Pulmonary artery endothelial cell (primary cell): ENCODE results near the gene TMEM132A. TPM values are rescaled to one million over a fixed set of nuclear protein-coding genes. Genes with fewer than 3 reads are reported as not detected.

Experiments used
- DNase-seq: peaks from one replicate; pipeline ENCODE4 v3.0.0-alpha.2; 2011; ENCODE audit warnings: low read depth, low spot score
- total RNA-seq: library from RNA; depleted of rRNA; stranded (reverse); fragments of >200 nt; gene quantifications from 2 replicates; pipeline ENCODE4 v1.2.3, GENCODE V29; 2014

Gene TMEM132A
- total RNA-seq, 1 donor from 2014 or later, result 62.6 TPM

DNA sequence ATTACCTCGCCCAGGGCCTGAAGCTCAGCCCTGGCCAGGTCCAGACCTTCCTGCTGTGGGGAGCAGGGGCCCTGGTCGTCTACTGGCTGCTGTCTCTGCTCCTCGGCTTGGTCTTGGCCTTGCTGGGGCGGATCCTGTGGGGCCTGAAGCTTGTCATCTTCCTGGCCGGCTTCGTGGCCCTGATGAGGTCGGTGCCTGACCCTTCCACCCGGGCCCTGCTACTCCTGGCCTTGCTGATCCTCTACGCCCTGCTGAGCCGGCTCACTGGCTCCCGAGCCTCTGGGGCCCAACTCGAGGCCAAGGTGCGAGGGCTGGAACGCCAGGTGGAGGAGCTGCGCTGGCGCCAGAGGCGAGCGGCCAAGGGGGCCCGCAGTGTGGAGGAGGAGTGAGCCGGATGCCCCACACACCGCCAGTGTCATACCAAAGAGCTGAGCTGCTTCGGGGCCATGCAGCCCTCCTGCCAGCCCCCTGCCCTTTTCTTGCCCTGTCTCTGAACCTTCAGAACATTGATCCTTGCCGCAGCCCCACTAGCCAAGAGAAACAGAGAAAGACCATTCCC is 2.4 kb upstream of the TMEM132A start:
- DNase-seq, result no peak

GRCh38 chr11:60922906-60923305 is 1.4 kb upstream of the TMEM132A start:
- DNase-seq, result no peak

DNA sequence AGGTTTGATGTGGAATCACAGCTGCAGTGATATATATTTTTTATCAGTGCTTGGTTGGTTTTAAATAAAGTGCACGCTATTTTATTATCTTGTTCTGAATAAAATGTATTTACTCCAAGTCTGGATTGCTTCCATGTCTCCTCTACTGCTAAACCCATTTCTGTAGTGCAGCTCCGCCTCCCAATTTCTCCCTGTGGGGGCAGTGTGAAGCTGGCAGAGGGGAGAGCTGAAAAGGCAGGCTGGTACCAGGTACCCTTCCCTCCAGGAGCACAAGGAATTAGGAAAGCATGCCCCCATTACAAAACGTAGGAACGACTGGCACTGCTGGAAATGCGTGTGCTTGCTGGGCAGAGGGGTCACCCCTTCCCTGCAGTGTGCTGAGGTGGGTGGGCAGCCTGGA is 934 bp upstream of the TMEM132A start:
- no peak for DNase-seq

GRCh38 chr11:60923800-60924109 is 505 bp upstream of the TMEM132A start:
- DNase-seq, result no peak

DNA sequence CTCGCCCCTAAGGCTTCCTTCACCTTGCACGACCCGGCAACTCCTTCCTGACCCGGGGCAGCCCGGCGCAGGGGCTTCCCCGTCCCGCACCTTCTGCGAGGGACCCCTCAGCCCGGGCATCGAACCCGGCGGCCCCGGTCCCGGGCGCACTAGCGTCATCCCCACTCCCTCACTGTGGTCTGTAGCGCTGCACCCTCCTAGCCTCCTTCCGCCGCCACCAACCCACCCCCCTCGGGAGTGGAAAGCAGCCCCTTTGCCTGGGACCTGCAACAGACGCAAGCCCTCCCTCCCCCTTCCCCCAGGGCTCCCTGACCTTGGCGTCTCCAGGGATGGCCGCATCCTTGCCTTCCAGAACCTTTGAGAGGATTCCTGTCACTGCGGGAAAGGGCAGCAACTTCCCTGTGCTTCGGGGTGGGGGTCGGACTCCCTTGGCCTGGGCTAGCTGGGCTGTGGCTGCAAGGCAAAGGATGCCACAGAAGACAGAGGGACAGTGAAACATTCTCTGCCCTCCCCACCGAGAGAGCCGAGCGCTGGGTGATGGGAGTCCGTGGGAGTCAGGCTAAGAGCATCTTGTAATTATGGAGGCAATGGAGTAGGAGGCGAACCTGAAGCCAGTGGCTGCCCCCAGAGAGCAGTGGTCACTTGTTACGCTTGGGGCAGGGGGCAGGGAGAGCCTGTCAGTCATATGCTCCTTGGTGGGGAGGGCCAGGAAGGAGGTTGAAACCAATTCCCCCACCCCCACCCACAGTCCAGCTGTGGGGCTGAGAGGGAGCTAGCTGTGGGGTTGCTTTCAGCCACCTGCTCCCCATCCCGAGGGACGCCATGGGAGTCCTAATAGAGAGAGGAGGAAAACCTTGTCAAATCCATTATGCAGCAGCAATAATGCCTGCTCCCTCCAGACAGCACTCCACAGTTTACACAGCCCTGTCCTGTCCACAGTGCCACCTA is 920 bp downstream of the TMEM132A start:
- no peak for DNase-seq

- DNase-seq, result no peak
Measured at GRCh38 chr11:60925868-60926267, 1.6 kb downstream of the TMEM132A start.

- DNase-seq, result no peak
Measured at GRCh38 chr11:60926500-60926899, 2.2 kb downstream of the TMEM132A start.

- DNase-seq, result no peak
Measured at GRCh38 chr11:60927061-60927592, 2.9 kb downstream of the TMEM132A start.

DNA sequence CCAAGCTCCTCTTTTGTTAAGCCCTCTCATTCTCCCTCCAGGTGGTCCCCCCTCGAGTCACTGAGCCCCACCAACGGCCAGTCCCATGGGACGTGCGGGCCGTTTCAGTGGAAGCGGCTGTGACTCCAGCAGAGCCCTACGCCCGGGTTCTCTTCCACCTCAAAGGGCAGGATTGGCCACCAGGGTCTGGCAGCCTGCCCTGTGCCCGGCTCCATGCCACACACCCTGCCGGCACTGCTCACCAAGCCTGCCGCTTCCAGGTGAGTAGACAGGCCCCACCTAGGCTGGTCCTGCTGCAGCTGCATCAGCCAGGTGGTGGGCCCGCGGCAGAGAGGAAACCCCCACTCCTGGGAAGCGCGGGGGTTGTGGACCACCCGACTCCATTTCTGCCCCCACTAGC is 3.3 kb downstream of the TMEM132A start:
- DNase-seq, result no peak

DNA sequence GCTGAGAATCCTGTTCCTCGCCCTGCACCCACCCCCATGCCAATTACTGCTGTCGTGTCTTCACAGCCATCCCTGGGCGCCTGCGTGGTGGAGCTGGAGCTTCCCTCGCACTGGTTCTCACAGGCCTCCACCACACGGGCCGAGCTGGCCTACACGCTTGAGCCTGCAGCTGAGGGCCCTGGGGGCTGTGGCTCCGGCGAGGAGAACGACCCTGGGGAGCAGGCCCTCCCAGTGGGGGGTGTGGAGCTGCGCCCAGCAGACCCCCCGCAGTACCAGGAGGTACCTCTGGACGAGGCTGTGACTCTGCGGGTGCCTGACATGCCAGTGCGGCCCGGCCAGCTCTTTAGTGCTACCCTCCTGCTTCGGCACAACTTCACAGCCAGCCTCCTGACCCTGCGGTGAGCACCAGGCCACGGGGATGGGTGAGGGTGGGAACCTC is 4.3 kb downstream of the TMEM132A start:
- no peak for DNase-seq

DNA sequence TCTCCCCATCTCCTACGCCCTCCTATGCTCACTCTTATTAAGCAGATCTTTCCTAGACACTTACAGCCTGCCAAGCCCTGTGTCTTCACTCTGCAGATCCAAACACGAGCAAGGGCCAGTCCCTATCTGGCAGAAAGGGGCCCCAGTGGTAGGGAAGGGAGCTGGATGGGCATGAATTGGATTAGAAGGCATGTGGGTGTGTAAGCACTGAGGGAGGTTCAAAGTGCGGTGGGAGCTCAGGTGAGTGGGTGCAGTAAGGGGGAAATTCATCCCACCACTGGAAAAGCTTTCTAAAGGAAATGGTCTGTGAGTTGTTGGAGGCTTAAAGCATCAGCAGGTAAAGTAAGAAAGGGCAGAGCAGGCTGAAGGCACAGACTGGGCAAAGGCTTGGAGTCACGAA is 5.5 kb downstream of the TMEM132A start:
- no peak for DNase-seq

GRCh38 chr11:60930394-60930793 is 6.1 kb downstream of the TMEM132A start:
- no peak for DNase-seq

- DNase-seq, result no peak
Measured at GRCh38 chr11:60931917-60932316, 7.7 kb downstream of the TMEM132A start.

DNA sequence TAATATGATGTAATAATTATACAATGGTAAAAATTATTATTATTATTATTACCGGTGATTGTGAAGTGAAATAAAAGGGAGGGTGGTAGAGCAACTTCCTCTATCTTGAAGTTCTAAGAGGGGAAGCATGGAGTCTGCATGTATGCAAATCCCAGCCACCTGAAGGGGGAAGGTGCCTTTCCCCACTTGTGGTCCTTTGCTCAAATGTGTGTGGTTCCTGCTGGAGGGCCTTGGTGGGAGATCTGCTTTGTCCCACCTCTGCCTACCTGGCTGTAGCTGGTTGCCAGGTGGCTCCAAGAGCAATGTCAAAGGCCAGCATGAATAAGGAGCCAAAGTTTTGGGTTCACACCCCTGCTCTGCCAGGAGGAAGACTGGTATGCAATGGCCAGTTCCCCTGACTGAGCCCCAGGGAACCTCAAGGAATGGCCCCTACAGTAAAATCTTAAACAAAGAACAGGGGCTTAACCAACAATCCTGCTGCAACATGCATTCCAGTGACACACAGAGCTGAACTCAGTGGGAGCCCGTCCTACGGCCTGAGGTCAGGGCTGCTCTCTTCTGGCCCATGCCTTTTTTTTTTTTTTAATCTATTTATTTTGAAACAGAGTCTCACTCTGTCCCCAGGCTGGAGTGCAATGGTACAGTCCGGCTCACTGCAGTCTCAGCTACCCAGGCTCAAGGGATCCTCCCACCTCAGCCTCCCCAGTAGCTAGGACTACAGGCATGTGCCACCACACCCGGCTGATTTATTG is 8.5 kb downstream of the TMEM132A start:
- no peak for DNase-seq

DNA sequence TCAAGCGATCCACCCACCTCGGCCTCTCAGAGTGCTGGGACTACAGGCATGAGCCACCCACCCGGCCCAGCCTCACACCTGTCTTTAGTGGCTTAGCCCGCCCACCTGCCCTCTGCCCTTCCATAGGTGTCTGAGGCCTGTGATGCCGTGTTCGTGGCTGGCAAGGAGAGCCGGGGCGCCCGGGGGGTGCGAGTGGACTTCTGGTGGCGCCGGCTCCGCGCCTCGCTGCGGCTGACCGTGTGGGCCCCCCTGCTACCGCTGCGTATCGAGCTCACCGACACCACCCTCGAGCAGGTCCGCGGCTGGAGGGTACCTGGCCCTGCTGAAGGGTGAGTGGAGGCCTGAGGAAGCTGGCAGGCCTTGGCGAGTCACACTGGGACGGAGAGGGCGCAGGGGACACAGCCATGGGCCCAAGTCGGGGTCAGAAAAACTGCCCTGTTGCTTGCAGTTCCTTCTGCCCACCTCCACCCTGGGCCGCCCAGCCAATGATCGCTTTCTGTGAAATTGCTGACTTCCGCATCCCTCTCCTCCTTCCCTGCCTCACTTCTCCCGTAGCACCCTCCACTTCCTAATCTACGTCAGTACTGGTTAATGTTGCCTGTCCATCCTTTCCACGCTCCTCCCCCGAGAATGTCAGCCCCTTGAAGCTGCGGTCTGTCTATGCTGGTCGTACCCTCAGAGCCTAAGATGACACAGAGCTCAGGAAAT is 9.3 kb downstream of the TMEM132A start:
- DNase-seq, result no peak

DNA sequence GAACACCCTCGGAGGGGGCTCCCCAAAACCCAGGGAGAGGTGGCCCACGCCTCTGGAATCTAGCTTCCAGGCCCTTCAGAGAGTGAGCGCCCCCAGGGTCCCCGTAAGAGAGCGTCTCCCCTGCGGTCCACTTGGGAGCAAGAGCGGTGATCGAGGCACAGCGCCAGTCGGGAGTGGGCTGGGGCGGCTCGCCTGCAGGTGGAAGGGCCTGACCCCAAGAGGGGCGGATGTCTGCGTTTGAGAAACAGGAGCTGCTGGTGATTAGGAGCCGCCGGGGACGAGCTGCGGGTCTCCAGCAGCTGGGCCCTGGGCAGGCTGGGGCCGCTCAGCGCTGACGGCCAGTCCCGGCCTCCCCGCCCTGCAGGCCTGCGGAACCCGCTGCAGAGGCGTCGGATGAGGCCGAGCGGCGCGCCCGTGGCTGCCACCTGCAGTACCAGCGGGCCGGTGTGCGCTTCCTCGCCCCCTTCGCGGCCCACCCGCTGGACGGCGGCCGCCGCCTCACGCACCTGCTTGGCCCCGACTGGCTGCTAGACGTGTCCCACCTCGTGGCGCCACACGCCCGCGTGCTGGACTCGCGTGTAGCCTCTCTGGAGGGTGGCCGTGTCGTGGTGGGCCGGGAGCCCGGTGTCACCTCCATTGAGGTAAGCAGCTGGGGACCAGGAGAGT is 10.0 kb downstream of the TMEM132A start:
- DNase-seq, result no peak

GRCh38 chr11:60934790-60935605 is 10.7 kb downstream of the TMEM132A start:
- no peak for DNase-seq

DNA sequence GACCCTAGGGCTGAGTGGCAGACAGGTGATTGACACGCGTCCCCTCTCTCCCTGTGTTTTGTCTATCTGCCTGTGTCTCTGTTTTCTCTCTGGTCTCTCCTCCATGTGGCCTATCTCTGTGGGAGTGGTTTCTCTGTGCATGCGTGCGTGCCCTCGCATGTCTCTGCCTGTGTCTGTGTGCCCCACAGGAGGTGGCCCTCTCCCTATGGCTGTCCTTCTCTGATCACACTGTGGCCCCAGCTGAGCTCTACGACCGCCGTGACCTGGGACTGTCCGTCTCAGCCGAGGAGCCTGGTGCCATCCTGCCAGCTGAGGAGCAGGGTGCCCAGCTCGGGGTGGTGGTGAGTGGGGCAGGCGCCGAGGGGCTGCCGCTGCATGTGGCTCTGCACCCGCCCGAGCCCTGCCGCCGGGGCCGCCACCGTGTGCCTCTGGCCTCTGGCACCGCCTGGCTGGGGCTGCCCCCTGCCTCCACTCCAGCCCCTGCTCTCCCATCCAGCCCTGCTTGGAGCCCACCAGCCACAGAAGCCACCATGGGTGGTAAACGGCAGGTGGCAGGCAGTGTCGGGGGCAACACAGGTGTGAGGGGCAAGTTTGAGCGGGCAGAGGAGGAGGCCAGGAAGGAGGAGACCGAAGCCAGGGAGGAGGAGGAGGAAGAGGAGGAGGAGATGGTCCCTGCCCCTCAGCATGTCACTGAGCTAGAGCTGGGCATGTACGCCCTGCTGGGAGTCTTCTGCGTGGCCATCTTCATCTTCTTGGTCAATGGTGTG is 11.6 kb downstream of the TMEM132A start:
- no peak for DNase-seq

- no peak for DNase-seq
Measured at GRCh38 chr11:60936467-60937143, 12.3 kb downstream of the TMEM132A start.
